22Rv1 (cell line): ENCODE measurements around the gene GJB6.

Experiments used
- H3K27ac ChIP-seq: fragments of 450-650 bp; 2 replicates; pipeline ENCODE4 v1.5.1; 2017
- CTCF ChIP-seq: fragments of 450-650 bp; IDR thresholded peaks from 2 replicates; pipeline ENCODE4 v1.5.1; 2017; ENCODE audit warnings: mild to moderate bottlenecking
- ZFX ChIP-seq: fragments of 450-650 bp; IDR thresholded peaks from 2 replicates; pipeline ENCODE4 v1.6.1; 2017; ENCODE audit warnings: antibody characterized with exemption, borderline replicate concordance

GJB6 gene

DNA sequence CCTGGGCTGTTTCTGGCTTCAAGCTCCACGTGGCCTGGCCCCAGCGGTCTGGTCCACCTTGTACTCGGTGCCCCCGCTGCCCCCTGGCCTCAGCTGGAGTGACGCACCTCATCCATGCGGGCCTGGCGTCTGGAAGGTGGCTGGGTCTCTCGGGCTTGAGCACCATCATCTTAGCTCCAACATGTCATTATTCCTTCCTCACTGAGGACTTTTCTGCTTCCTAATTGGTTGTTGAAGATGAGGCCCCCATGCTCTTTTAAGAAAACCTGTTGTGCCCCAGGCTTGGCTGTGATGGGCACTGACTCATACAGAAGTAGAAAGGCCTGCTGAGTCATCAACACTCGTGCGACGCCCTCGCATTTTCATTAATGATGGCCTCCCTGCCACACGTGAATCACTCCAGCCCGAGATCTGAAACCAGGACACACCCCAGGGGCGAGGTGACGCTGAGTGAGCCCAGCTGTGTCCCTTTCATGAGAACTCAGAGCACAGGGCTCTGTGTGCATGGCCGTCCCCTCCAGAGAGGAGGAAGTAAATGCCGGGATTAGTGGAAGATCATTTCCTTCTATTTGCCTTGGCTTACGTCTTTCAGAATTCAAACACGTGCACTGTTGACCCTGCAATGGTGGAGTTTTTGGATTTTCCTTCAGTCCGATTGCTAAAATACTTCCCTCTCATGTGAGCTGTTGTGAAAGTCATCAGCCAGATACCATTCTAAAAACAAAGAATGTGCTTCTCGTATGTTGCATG is 57.3 kb downstream of the GJB6 start:
- no peak for TF ChIP-seq ZFX
- no peak for TF ChIP-seq CTCF
- H3K27ac ChIP-seq, result no peak overlapping the region

DNA sequence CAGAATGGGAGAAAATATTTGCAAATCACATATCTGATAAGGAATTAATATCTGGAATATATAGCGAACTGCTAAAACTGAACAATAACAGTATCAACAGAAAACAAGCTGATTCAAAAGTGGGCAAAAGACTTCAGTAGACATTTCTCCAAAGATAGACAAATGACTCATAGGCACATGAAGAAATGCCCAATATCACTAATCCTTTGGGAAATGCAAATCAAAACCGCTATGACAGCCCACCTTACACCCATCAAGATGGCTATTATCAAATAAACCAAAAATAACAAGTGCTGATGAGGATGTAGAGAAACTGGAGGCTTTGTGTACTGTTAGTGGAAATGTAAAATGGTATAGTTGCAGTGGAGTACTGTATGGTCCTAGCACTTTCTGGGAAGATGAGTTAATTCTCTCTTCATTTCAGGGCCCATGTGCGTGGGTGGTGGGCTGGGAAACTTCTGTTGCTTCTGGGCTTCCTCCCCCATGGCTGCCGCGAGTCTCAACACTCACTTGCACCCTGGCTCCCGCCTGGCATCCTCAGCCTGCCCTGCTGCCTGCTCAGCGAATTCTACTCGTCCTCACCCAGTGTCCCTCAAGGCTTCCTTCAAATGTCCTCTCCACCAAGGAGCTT is 58.9 kb downstream of the GJB6 start:
- no peak for TF ChIP-seq ZFX
- no peak overlapping the region for H3K27ac ChIP-seq
